GM19455 (cell line): ENCODE measurements around the gene CTSW.

Experiments
- ATAC-seq: cut with Tn5 transposase; IDR thresholded peaks from one replicate; pipeline ENCODE4 v1.9.1; 2021; ENCODE audit not compliant: unreplicated experiment

Gene CTSW

GRCh38 chr11:65900125-65900898, 20.7 kb downstream of the CTSW start, which contains the start of gene FOSL1:
Gene FOSL1 (minus strand): TSS chr11:65900388. CDS start chr11:65900339, 49 bp downstream.
- ATAC-seq, result peak; percentile 72

DNA sequence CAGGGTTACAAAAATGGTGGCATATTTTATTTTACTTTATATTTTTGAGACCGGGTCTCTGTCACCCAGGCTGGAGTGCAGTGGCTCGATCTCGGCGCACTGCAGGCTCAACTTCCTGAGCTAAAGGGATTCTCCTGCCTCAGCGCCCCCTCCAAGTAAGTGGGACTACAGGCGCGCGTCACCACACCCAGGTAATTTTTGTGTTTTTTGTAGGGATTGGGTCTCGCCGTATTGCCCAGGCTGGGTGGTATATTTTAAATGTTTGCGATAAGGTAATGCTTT, 21.2 kb downstream of the CTSW start:
- no peak for ATAC-seq

DNA sequence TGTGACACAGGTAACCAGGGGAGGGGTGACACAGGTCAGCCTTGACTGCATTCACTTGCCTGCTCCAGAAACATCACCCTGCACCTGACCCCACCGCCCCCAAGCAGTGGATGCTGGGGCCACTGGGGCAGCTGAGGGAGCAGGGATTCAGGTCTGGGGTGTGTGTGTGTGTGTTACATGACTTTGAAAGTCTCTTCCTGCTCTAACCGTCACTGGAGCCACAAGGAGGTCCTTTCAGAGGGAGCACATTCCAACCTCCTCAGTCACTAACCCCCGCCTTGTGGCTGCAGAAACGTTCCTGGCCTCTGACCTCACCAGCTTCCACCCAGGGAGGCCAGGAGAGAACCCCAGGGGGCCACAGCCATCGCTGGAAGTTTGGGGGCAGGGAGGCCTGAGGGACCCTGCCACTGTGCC, 23.4 kb downstream of the CTSW start:
- no peak for ATAC-seq

- no peak for ATAC-seq
These were observed 24.1 kb downstream of the CTSW start for GRCh38 chr11:65903715-65904114.

- ATAC-seq, result no peak
These were observed 27.0 kb downstream of the CTSW start for GRCh38 chr11:65906602-65907001.

GRCh38 chr11:65907878-65908277, 28.2 kb downstream of the CTSW start:
- ATAC-seq, result no peak

- no peak for ATAC-seq
These were observed 32.3 kb downstream of the CTSW start for GRCh38 chr11:65911682-65912568.

- no peak for ATAC-seq
These were observed 33.2 kb downstream of the CTSW start for GRCh38 chr11:65912845-65913244.

GRCh38 chr11:65915101-65915820, 35.6 kb downstream of the CTSW start:
- no peak for ATAC-seq

DNA sequence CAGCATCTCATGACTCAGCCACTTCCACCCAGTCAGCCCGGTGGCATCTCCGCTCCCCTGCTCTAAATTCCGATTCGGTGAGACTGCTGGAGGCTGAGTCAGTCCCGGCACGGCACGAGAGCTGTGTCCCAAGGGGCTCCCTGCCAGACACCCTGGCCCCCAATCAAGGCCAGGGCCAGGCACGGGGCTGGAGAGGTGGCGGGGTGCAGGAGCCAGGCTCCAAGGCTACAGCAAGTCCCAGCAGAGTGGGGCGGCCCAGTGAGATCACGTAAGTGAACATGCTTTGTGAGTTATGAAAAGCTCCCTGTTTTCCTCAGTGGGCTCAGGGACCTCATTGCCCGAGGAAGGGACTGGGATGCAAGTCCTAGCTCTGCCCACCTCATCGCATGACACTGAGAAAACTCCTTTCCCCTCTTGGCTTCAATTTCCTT, 36.2 kb downstream of the CTSW start:
- ATAC-seq, result no peak

DNA sequence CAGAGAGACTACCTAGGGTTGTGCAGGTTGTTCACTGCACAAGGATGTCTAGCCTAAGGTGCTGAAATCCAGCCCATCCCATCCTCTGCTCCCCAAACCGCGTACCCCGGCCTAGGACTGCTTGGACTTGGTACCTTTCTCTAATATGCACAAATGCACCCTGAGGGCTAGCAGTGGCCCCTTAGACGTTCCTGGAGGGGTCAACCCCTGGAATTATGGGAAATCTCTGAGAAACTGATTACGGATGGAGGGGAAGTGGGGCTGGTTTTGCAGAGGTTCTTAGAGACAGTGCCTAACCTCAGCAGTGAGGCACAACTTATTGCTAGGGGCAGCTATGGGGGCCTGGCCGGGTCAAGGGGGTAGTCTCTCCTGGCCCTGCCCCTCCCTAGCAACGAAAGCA, 36.8 kb downstream of the CTSW start:
- ATAC-seq, result no peak

DNA sequence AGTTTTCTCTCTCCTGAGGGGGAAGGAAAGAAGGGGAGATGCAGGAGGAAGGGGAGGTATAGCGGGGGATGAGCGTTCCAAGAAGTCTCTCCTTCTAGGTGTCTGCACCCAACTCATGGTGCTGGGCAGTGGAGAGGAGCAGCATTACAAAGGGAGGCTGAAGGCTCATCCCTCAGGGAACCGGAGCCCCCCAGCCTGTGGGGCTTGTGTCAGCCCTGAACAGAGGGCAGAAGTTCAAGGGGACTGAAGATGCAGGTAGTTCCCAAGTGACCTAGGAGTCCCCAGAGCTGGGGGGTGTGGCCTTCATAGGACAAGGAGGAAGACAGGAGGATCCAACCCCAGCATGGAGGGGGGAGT, 37.4 kb downstream of the CTSW start:
- no peak for ATAC-seq

DNA sequence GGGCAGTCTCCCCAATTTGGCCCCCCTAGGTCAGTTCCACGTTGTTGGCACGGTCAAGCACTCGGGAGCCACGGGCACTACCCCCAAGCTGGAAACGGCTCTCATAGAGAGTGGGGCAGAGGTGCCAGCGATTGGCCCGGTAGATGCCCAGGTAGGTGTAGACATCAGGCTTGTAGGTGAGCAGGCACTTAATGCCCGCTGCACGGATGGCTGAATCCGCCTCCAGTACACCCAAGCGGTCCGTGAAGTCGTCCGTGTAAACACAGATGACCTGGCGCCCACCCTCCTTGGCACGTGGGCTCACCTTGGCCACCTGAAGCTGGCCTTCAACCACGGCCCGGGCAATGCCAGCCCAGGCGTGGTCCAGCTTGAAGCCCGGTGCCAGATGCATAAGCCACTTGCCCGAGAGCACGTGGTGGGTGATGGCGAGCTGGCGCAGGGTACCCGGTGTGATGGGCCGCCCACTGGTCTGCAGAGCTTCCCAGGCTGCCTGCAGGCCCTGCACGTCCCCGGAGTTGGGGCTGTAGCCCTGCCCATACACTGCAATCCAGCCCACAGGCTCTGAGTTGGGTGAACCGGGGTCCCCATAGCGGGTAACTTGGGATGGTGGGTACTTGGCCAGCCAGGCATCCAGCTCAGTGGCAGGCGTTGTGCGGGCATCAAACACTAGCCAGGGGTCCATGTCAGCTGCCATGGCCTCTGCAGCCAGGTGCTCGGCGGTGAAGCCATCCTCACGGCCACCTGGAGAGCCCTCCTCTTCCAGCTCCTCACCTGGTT, 38.0 kb downstream of the CTSW start:
- no peak for ATAC-seq

DNA sequence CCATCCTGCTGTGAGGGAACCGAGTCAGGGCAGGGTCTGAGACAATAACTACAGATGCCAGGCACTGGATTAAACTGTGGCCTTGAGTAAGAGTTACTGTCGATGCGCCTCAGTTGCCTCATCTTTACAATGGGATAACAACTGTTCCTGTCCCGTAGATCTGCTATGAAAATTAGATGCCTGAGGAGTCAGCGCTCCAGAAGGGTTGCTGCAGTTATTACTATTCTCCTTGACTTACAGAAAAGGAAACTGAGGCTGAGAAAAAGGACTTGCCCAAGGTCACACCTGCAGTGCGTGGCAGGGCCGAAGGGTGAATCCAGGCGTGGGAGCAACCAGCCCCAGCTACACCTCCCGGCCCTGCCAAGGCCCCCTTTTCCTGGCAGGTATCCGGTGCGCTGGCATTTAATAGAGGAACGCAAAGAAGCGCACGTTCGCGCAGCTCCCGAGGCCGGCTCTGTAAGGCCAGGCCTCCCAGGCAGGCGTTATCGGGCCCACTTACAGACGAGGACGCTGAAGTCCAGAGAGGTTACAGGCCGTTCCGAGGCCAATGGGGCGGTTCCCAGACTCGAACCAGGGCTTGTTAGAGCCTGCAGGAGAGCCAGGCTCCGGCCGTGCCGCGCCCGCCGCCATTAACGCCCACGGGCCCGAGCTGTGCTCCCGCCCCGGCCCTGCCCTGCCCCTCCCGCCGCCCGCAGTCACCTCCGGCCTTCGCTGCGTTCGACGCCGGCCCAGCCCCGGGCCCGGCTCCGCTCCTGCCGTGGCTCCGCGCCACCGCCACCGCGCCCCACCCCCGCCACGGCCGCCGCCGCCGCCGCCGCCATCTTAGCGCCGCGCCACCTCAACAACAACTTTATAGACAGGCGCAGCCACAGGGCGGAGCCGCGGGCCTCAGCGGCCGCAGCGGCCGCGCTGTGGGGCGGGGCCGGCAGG, 38.8 kb downstream of the CTSW start, which contains the start of gene C11orf68:
C11orf68 (minus strand) TSS at position 852 of the 930 bp plus-strand sequence; CDS start at position 821, 31 bp downstream.
- peak; percentile 51 for ATAC-seq

GRCh38 chr11:65919141-65919572, 39.5 kb downstream of the CTSW start, which contains the start of gene DRAP1:
Gene DRAP1 (plus strand): TSS chr11:65919426. CDS start chr11:65919502, 76 bp downstream.
- peak; percentile 83 for ATAC-seq

GRCh38 chr11:65919573-65920371, 40.1 kb downstream of the CTSW start:
- ATAC-seq, result peak; percentile 36

GRCh38 chr11:65920372-65920802, 40.8 kb downstream of the CTSW start:
- no peak for ATAC-seq

GRCh38 chr11:65921033-65921555, 41.5 kb downstream of the CTSW start:
- no peak for ATAC-seq
